GM10266 (cell line): Measurements from ENCODE around the gene GPRC5C.
"Not testable (repeated sequence)": the region's sequence is repeated elsewhere in the genome, so short reads cannot be mapped to it uniquely, and the experiment has no call there.

Experiments used
- DNase-seq: peaks from one replicate; pipeline ENCODE4 v3.0.0; 2012; ENCODE audit errors: extremely low spot score
- CTCF ChIP-seq: IDR thresholded peaks from 2 replicates; pipeline ENCODE4 v1.5.1; 2012; ENCODE audit warnings: mild to moderate bottlenecking, low read depth; ENCODE audit not compliant: control insufficient read depth, insufficient read depth; ENCODE audit errors: missing control alignments

GPRC5C gene

GRCh38 chr17:74394977-74395376 is 36.9 kb upstream of the GPRC5C start:
- DNase-seq: no peak
- TF ChIP-seq CTCF: no peak

- TF ChIP-seq CTCF: no peak
- DNase-seq: no peak
Measured at GRCh38 chr17:74396567-74396966, 35.3 kb upstream of the GPRC5C start.

- DNase-seq: no peak
- no peak for TF ChIP-seq CTCF
Measured at GRCh38 chr17:74402048-74402447, 29.8 kb upstream of the GPRC5C start.

GRCh38 chr17:74403512-74404137 is 28.3 kb upstream of the GPRC5C start:
- DNase-seq: no peak
- no peak for TF ChIP-seq CTCF

- DNase-seq: no peak
- no peak for TF ChIP-seq CTCF
Measured at GRCh38 chr17:74404218-74404617, 27.7 kb upstream of the GPRC5C start.

GRCh38 chr17:74404789-74405188 is 27.1 kb upstream of the GPRC5C start:
- no peak for DNase-seq
- TF ChIP-seq CTCF: no peak

- not testable (repeated sequence) for DNase-seq
Measured at GRCh38 chr17:74405311-74405710, 26.6 kb upstream of the GPRC5C start.

GRCh38 chr17:74407384-74407783 is 24.5 kb upstream of the GPRC5C start:
- no peak for DNase-seq
- TF ChIP-seq CTCF: no peak
